Measurements from ENCODE around the gene ING3. TPM values are rescaled to one million over a fixed set of nuclear protein-coding genes. Genes with fewer than 3 reads are reported as not detected.
"Not testable (repeated sequence)": the region's sequence is repeated elsewhere in the genome, so short reads cannot be mapped to it uniquely, and the experiment has no call there.

Gene ING3
- total RNA-seq, 1 experiment from 2014 or later: 9.1 TPM

- ChIA-PET POLR2A (no interaction called here), CTCF (no interaction called here)
- Histone ChIP-seq H3K27ac (ENCODE audit: low read length) (no peak overlapping the region), H3K9me3 (ENCODE audit: control insufficient read depth, insufficient read depth, low read depth, low read length) (no peaks in the 10 kb centered on the region), H3K4me1 (ENCODE audit: control insufficient read depth, insufficient read depth, low read length) (no peaks in the 10 kb centered on the region), H3K4me3 (ENCODE audit: low read depth in 2 of 2, low read length in 2 of 2) (no peak overlapping the region), H3K36me3 (ENCODE audit: control insufficient read depth, insufficient read depth, low read length) (no peaks in the 10 kb centered on the region), H3K27me3 (ENCODE audit: control insufficient read depth, insufficient read depth, low read length) (peaks cover 32% of the 10 kb centered on the region)
- ATAC-seq (no peak), DNase-seq (ENCODE audit: low read depth, low spot score) (no peak)
- intact Hi-C loops (cut with micrococcal nuclease; ENCODE audit: unreplicated experiment) (no loop called here), in situ Hi-C loops (cut with HindIII; ENCODE audit: low pct_unique_long_range_greater_than_20kb, low sequenced_read_pairs) (no loop called here)
- no TSS peak for BruUV-seq (replicated peaks)
- TF ChIP-seq SIN3A (IDR thresholded peaks at IDR 0.05; ENCODE audit: borderline replicate concordance, insufficient read depth, low read depth, low read length) (no peak), TCF7L2 (IDR thresholded peaks at IDR 0.05; ENCODE audit: low read depth, low read length) (no peak), REST (IDR thresholded peaks at IDR 0.05; ENCODE audit: insufficient read depth in 1 of 2, low read depth in 2 of 2, low read length in 1 of 2) (no peak), POLR2AphosphoS5 (IDR thresholded peaks at IDR 0.05; ENCODE audit: low read depth, low read length) (no peak), CTCF (IDR thresholded peaks at IDR 0.05) (no peak)
These were observed 53.6 kb downstream of the ING3 start for GRCh38 chr7:121003986-121004685.

GRCh38 chr7:121005058-121005457, 54.5 kb downstream of the ING3 start:
- ATAC-seq; H3K9me3 ChIP-seq (ENCODE audit: control insufficient read depth, insufficient read depth, low read depth, low read length); intact Hi-C loops (cut with micrococcal nuclease; ENCODE audit: unreplicated experiment); H3K27ac ChIP-seq (ENCODE audit: low read length); BruUV-seq (replicated peaks); in situ Hi-C loops (cut with HindIII; ENCODE audit: low pct_unique_long_range_greater_than_20kb, low sequenced_read_pairs); DNase-seq (ENCODE audit: low read depth, low spot score); CTCF ChIA-PET; H3K4me3 ChIP-seq (ENCODE audit: low read depth in 2 of 2, low read length in 2 of 2); H3K36me3 ChIP-seq (ENCODE audit: control insufficient read depth, insufficient read depth, low read length); H3K4me1 ChIP-seq (ENCODE audit: control insufficient read depth, insufficient read depth, low read length); POLR2A ChIA-PET: not testable (repeated sequence)
- peaks cover 32% of the 10 kb centered on the region for H3K27me3 ChIP-seq (ENCODE audit: control insufficient read depth, insufficient read depth, low read length)

GRCh38 chr7:121005996-121006584, 55.5 kb downstream of the ING3 start:
- BruUV-seq (replicated peaks): no TSS peak
- no peak overlapping the region for H3K4me3 ChIP-seq (ENCODE audit: low read depth in 2 of 2, low read length in 2 of 2)

More at GRCh38 chr7:121005996-121006584, 55.5 kb downstream of the ING3 start:
- intact Hi-C loops (cut with micrococcal nuclease; ENCODE audit: unreplicated experiment) (no loop called here), in situ Hi-C loops (cut with HindIII; ENCODE audit: low pct_unique_long_range_greater_than_20kb, low sequenced_read_pairs) (no loop called here)
- H3K36me3 ChIP-seq (ENCODE audit: control insufficient read depth, insufficient read depth, low read length): no peaks in the 10 kb centered on the region
- H3K4me1 ChIP-seq (ENCODE audit: control insufficient read depth, insufficient read depth, low read length): no peaks in the 10 kb centered on the region
- H3K27ac ChIP-seq (ENCODE audit: low read length): no peak overlapping the region
- ChIA-PET CTCF (no interaction called here), POLR2A (no interaction called here)
- peaks cover 32% of the 10 kb centered on the region for H3K27me3 ChIP-seq (ENCODE audit: control insufficient read depth, insufficient read depth, low read length)
- DNase-seq (ENCODE audit: low read depth, low spot score) (no peak), ATAC-seq (no peak)
- TF ChIP-seq REST (IDR thresholded peaks at IDR 0.05; ENCODE audit: insufficient read depth in 1 of 2, low read depth in 2 of 2, low read length in 1 of 2): no peak
- no peak for TF ChIP-seq POLR2AphosphoS5 (IDR thresholded peaks at IDR 0.05; ENCODE audit: low read depth, low read length)
- TF ChIP-seq SIN3A (IDR thresholded peaks at IDR 0.05; ENCODE audit: borderline replicate concordance, insufficient read depth, low read depth, low read length): no peak
- no peak for TF ChIP-seq TCF7L2 (IDR thresholded peaks at IDR 0.05; ENCODE audit: low read depth, low read length)
- TF ChIP-seq CTCF (IDR thresholded peaks at IDR 0.05): no peak
- no peaks in the 10 kb centered on the region for H3K9me3 ChIP-seq (ENCODE audit: control insufficient read depth, insufficient read depth, low read depth, low read length)

Measured in Panc1 (cell line).